H9 (cell line): Measurements from ENCODE around the gene HCFC1. TPM values are rescaled to one million over a fixed set of nuclear protein-coding genes. Genes with fewer than 3 reads are reported as not detected.

Experiments
- DNase-seq: peaks from one replicate; pipeline ENCODE4 v3.0.0-alpha.2; 2017
- H2AFZ ChIP-seq: one replicate; pipeline ENCODE4 v1.6.1; 2013; ENCODE audit warnings: mild to moderate bottlenecking, low read length, control low read depth, moderate library complexity
- H2AK5ac ChIP-seq: 2 replicates; pipeline ENCODE4 v1.6.1; 2013; ENCODE audit warnings: low read length, control low read depth, mixed read lengths; ENCODE audit not compliant: insufficient read length
- H2BK120ac ChIP-seq: one replicate; pipeline ENCODE4 v1.6.1; 2013; ENCODE audit warnings: low read depth, mild to moderate bottlenecking, low read length, control low read depth, inconsistent platforms; ENCODE audit not compliant: poor library complexity, severe bottlenecking
- H2BK12ac ChIP-seq: 2 replicates; pipeline ENCODE4 v1.6.1; 2013; ENCODE audit warnings: low read length, control low read depth, mixed read lengths, low read depth; ENCODE audit not compliant: insufficient read length
- H2BK15ac ChIP-seq: 2 replicates; pipeline ENCODE4 v1.6.1; 2013; ENCODE audit warnings: low read depth, low read length, control low read depth
- H2BK20ac ChIP-seq: one replicate; pipeline ENCODE4 v1.6.1; 2013; ENCODE audit warnings: low read depth, mild to moderate bottlenecking, low read length, control low read depth, inconsistent platforms; ENCODE audit not compliant: poor library complexity, severe bottlenecking
- H2BK5ac ChIP-seq: 2 replicates; pipeline ENCODE4 v1.6.1; 2013; ENCODE audit warnings: low read length, control low read depth, mixed read lengths; ENCODE audit not compliant: insufficient read length
- H3K14ac ChIP-seq: 2 replicates; pipeline ENCODE4 v1.6.1; 2013; ENCODE audit warnings: low read length, control low read depth; ENCODE audit not compliant: insufficient read depth
- H3K18ac ChIP-seq: 2 replicates; pipeline ENCODE4 v1.6.1; 2013; ENCODE audit warnings: low read depth, mild to moderate bottlenecking, mixed read lengths, low read length, control low read depth; ENCODE audit not compliant: insufficient read length
- H3K23ac ChIP-seq: 2 replicates; pipeline ENCODE4 v1.6.1; 2013; ENCODE audit warnings: low read length, control low read depth, mixed read lengths, low read depth; ENCODE audit not compliant: insufficient read length
- H3K23me2 ChIP-seq: 2 replicates; pipeline ENCODE4 v1.6.1; 2013; ENCODE audit warnings: low read depth, mild to moderate bottlenecking, mixed read lengths, low read length, control low read depth; ENCODE audit not compliant: insufficient read length, poor library complexity, severe bottlenecking
- H3K27ac ChIP-seq: 2 replicates; pipeline ENCODE4 v1.5.1; 2013; ENCODE audit warnings: low read length, control low read depth, mixed read lengths, low read depth; ENCODE audit not compliant: insufficient read length
- H3K27me3 ChIP-seq: 2 replicates; pipeline ENCODE4 v1.6.1; 2013; ENCODE audit warnings: low read length, control low read depth, inconsistent platforms; ENCODE audit not compliant: insufficient read depth
- H3K4ac ChIP-seq: 2 replicates; pipeline ENCODE4 v1.6.1; 2013; ENCODE audit warnings: low read depth, mild to moderate bottlenecking, control low read depth, inconsistent platforms, low read length, moderate library complexity
- H3K4me1 ChIP-seq: 2 replicates; pipeline ENCODE4 v1.6.1; 2013; ENCODE audit warnings: low read length, control low read depth, inconsistent platforms; ENCODE audit not compliant: insufficient read depth
- H3K4me2 ChIP-seq: 2 replicates; pipeline ENCODE4 v1.6.1; 2013; ENCODE audit warnings: low read length, control low read depth, mixed read lengths; ENCODE audit not compliant: insufficient read length, insufficient read depth
- H3K56ac ChIP-seq: 2 replicates; pipeline ENCODE4 v1.6.1; 2013; ENCODE audit warnings: low read depth, mild to moderate bottlenecking, mixed read lengths, low read length, control low read depth; ENCODE audit not compliant: insufficient read length
- H3K79me1 ChIP-seq: 2 replicates; pipeline ENCODE4 v1.6.1; 2013; ENCODE audit warnings: low read depth, mild to moderate bottlenecking, moderate library complexity, low read length, control low read depth, inconsistent platforms; ENCODE audit not compliant: insufficient read depth, poor library complexity, severe bottlenecking
- H3K79me2 ChIP-seq: 2 replicates; pipeline ENCODE4 v1.6.1; 2013; ENCODE audit warnings: low read length, control low read depth, inconsistent platforms; ENCODE audit not compliant: insufficient read depth
- H3K9ac ChIP-seq: 2 replicates; pipeline ENCODE4 v1.6.1; 2013; ENCODE audit warnings: low read length, control low read depth, mixed read lengths; ENCODE audit not compliant: insufficient read length; ENCODE audit errors: extremely low read depth
- H3K9me3 ChIP-seq: one replicate; pipeline ENCODE4 v1.6.1; 2013; ENCODE audit warnings: low read depth, low read length, inconsistent platforms; ENCODE audit not compliant: control insufficient read depth
- H3T11ph ChIP-seq: one replicate; pipeline ENCODE4 v1.6.1; 2013; ENCODE audit warnings: mild to moderate bottlenecking, low read length, control low read depth, inconsistent platforms
- H4K20me1 ChIP-seq: one replicate; pipeline ENCODE4 v1.6.1; 2013; ENCODE audit not compliant: control insufficient read depth, insufficient read length, insufficient read depth
- H4K5ac ChIP-seq: 2 replicates; pipeline ENCODE4 v1.6.1; 2013; ENCODE audit warnings: low read depth, mild to moderate bottlenecking, mixed read lengths, low read length, control low read depth; ENCODE audit not compliant: insufficient read length
- H4K8ac ChIP-seq: replicated peaks from 2 replicates; pipeline ENCODE4 v1.6.1; 2013; ENCODE audit warnings: low read length, control low read depth, mixed read lengths, low read depth; ENCODE audit not compliant: insufficient read length
- H4K91ac ChIP-seq: 2 replicates; pipeline ENCODE4 v1.6.1; 2013; ENCODE audit warnings: low read depth, mild to moderate bottlenecking, moderate library complexity, mixed read lengths, low read length, control low read depth; ENCODE audit not compliant: insufficient read length
- H3K27ac Mint-ChIP-seq, 3 experiments: 2 replicates in 2 of 3; 3 replicates in 1 of 3; pipeline ENCODE4 v1.8.0; 2020 to 2021; ENCODE audit warnings: mixed read lengths in 3 of 3, mild to moderate bottlenecking in 1 of 3, moderate library complexity in 1 of 3
- H3K27me3 Mint-ChIP-seq: 2 replicates; pipeline ENCODE4 v1.8.0; 2021; ENCODE audit warnings: low read depth, mild to moderate bottlenecking, moderate library complexity, mixed read lengths
- H3K36me3 Mint-ChIP-seq, 3 experiments: 2 replicates in 2 of 3; 3 replicates in 1 of 3; pipeline ENCODE4 v1.8.0; 2020 to 2021; ENCODE audit warnings: low read depth in 3 of 3, mixed read lengths in 3 of 3; ENCODE audit not compliant: insufficient read depth in 1 of 3
- H3K4me1 Mint-ChIP-seq, 2 experiments: 2 replicates each; pipeline ENCODE4 v1.8.0; 2020; ENCODE audit warnings: mixed read lengths in 2 of 2
- H3K4me3 Mint-ChIP-seq, 2 experiments: 2 replicates in 1 of 2; 3 replicates in 1 of 2; pipeline ENCODE4 v1.8.0; 2020 to 2021; ENCODE audit warnings: mild to moderate bottlenecking in 2 of 2, mixed read lengths in 2 of 2, moderate library complexity in 1 of 2
- H3K9me3 Mint-ChIP-seq, 2 experiments: 2 replicates in 1 of 2; 3 replicates in 1 of 2; pipeline ENCODE4 v1.8.0; 2020; ENCODE audit warnings: mild to moderate bottlenecking in 2 of 2, mixed read lengths in 2 of 2, moderate library complexity in 1 of 2
- WGBS: extraction: QIAGEN DNeasy Blood & Tissue Kit; methylation state at CpG from one replicate; pipeline ENCODE4 v1.1.7; 2013; ENCODE audit warnings: missing lambda C conversion rate, low lambda C conversion rate, mixed read lengths; ENCODE audit not compliant: insufficient read length; ENCODE audit errors: extremely low coverage; 5-methylcytosine and 5-hydroxymethylcytosine counted together
- total RNA-seq: library from RNA; stranded (reverse); gene quantifications from 2 replicates; pipeline ENCODE4 v1.2.1, GENCODE V29; 2021
- TF ChIP-seq, protein P1 (sequence below): fragments of 200-600 bp; sonication (generic); conservative IDR thresholded peaks from 3 replicates; pipeline ENCODE4 v1.8.0; 2021; ENCODE audit warnings: antibody characterized with exemption, mild to moderate bottlenecking

Gene HCFC1
- total RNA-seq, 1 experiment from 2014 or later, result 144 TPM

DNA sequence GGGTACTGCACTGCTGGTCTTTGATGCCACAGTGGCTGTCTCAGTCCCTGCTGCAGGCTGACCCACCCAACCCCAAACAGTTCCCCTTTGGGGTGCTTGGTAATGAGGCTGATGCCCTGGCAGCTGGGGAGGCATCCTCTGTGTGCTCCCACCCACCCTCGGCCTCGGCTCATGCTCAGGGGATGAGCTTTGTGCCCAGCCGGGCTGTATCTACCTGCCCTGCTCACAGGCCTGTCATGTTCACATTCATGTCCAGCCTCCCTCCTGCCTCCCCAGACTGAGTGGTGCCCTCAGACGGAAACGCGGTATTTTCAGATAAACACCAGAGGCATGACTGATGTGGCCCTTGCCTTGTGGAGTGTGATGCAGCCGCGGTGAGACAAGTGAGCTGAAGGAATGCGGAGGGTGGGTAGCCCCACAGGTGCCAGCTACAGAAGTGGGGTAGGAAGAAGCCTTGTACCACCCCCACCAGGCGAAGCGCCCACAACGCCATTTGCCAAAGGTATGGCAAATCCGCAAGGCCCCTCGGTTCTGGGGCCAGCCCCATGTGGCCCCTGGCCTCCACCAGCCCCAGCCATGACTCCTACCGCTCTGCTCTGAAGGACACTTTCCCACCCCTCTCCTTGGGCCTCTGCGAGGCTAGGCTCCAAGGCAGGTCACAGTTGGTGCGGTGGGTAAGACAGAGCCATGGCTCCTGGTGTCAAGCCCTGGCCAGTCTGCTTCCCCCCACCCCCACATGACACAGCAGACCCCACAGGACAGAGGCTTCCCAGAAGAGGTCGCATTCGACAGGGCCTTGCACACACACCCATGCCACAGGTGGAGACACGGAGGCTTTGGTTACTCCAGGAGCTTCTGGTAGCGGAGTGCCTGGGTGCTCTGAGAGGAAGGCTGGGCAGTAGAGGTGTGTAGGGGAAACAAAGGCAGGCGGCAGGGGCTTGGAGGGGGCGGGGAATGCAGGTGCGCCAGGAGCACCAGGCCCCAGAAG lies 25.4 kb downstream of the HCFC1 start:
- no peak overlapping the region for H3K9ac ChIP-seq
- no peak overlapping the region for H2AK5ac ChIP-seq
- H3K4me1 Mint-ChIP-seq, result peaks cover 5 to 30% of the 10 kb centered on the region in 2 experiments
- H4K8ac ChIP-seq, result no peak overlapping the region
- no peaks in the 10 kb centered on the region for H3K27me3 ChIP-seq
- H2BK12ac ChIP-seq, result no peak overlapping the region
- no peak overlapping the region for H3K4me2 ChIP-seq
- H3K79me1 ChIP-seq, result no peaks in the 10 kb centered on the region
- no peak overlapping the region for H4K5ac ChIP-seq
- no peaks in the 10 kb centered on the region for H4K20me1 ChIP-seq
- no peak overlapping the region for H2BK5ac ChIP-seq
- no peaks in the 10 kb centered on the region for H3K23me2 ChIP-seq
- no peaks in the 10 kb centered on the region for H3K9me3 ChIP-seq
- H3K27ac ChIP-seq, result no peak overlapping the region
- H2BK15ac ChIP-seq, result no peak overlapping the region
- no peak overlapping the region for H2AFZ ChIP-seq
- H3K27ac Mint-ChIP-seq, result no peak overlapping the region
- no peak overlapping the region for H2BK20ac ChIP-seq
- H3K4ac ChIP-seq, result no peak overlapping the region
- no peaks in the 10 kb centered on the region for H3K4me1 ChIP-seq
- H3K18ac ChIP-seq, result no peak overlapping the region
- H3K9me3 Mint-ChIP-seq, result peaks cover 4 to 12% of the 10 kb centered on the region in 2 experiments; a peak in 4 of 5 replicates
- no peak overlapping the region for H2BK120ac ChIP-seq
- no peak overlapping the region for H3K4me3 Mint-ChIP-seq
- no peak overlapping the region for H4K91ac ChIP-seq
- H3K14ac ChIP-seq, result no peak overlapping the region
- WGBS, result no CpG with 5 or more reads among the region's 24 CpGs
- no peaks in the 10 kb centered on the region for H3K79me2 ChIP-seq
- TF ChIP-seq, protein P1, sequence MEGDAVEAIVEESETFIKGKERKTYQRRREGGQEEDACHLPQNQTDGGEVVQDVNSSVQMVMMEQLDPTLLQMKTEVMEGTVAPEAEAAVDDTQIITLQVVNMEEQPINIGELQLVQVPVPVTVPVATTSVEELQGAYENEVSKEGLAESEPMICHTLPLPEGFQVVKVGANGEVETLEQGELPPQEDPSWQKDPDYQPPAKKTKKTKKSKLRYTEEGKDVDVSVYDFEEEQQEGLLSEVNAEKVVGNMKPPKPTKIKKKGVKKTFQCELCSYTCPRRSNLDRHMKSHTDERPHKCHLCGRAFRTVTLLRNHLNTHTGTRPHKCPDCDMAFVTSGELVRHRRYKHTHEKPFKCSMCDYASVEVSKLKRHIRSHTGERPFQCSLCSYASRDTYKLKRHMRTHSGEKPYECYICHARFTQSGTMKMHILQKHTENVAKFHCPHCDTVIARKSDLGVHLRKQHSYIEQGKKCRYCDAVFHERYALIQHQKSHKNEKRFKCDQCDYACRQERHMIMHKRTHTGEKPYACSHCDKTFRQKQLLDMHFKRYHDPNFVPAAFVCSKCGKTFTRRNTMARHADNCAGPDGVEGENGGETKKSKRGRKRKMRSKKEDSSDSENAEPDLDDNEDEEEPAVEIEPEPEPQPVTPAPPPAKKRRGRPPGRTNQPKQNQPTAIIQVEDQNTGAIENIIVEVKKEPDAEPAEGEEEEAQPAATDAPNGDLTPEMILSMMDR, result no peak
- no peak overlapping the region for H3K23ac ChIP-seq
- no peak overlapping the region for H3K56ac ChIP-seq
- no peak overlapping the region for H3T11ph ChIP-seq
- peaks cover 23 to 41% (median 34%) of the 10 kb centered on the region in 3 experiments for H3K36me3 Mint-ChIP-seq
- no peak for DNase-seq
- no peaks in the 10 kb centered on the region for H3K27me3 Mint-ChIP-seq
